ENCODE measurements around the gene NOC4L.

NOC4L gene

DNA sequence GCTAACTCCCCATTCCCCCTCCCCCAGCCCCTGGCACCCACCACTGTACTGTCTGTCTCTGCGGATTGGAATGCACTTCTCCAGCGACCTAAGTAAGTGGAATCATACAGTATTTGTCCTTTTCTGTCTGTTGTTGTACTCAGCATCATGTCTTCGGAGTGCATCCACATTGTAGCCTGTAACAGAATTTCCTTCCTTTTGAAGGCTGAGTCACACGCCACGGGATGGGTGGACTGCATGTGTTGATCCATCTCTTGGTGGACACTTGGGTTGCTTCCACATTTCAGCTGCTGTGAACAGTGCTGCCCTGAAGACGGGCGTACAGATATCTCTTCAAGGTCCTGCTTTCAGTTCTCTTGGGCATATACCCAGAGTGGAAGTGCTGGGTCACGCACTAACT lies 34.5 kb upstream of the NOC4L start:
- no peak overlapping the region for H3K4me2 ChIP-seq (ENCODE audit: low read depth, low read length, poor library complexity, severe bottlenecking)
- no peaks in the 10 kb centered on the region for H3F3A ChIP-seq (ENCODE audit: insufficient read depth)
- H3K27ac ChIP-seq (ENCODE audit: low read depth, low read length): no peak overlapping the region
- H3K9me2 ChIP-seq (replicated peaks; ENCODE audit: insufficient read depth, low read length): no peaks in the 10 kb centered on the region
- no peak overlapping the region for H3K4me3 ChIP-seq (ENCODE audit: insufficient read depth, low read length, poor library complexity, severe bottlenecking)
- TF ChIP-seq, protein P1, sequence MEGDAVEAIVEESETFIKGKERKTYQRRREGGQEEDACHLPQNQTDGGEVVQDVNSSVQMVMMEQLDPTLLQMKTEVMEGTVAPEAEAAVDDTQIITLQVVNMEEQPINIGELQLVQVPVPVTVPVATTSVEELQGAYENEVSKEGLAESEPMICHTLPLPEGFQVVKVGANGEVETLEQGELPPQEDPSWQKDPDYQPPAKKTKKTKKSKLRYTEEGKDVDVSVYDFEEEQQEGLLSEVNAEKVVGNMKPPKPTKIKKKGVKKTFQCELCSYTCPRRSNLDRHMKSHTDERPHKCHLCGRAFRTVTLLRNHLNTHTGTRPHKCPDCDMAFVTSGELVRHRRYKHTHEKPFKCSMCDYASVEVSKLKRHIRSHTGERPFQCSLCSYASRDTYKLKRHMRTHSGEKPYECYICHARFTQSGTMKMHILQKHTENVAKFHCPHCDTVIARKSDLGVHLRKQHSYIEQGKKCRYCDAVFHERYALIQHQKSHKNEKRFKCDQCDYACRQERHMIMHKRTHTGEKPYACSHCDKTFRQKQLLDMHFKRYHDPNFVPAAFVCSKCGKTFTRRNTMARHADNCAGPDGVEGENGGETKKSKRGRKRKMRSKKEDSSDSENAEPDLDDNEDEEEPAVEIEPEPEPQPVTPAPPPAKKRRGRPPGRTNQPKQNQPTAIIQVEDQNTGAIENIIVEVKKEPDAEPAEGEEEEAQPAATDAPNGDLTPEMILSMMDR (IDR thresholded peaks at IDR 0.05; ENCODE audit: insufficient read depth, low read length, poor library complexity, severe bottlenecking): no peak
- TF ChIP-seq EZH2phosphoT487 (conservative IDR thresholded peaks at IDR 0.05; ENCODE audit: low read length): no peak
- H3K36me3 ChIP-seq (ENCODE audit: low read length): no peaks in the 10 kb centered on the region
- no peaks in the 10 kb centered on the region for H3K79me2 ChIP-seq (ENCODE audit: insufficient read depth, low read length)
- H3K9me3 ChIP-seq (ENCODE audit: insufficient read depth, low read length): no peaks in the 10 kb centered on the region
- no peak overlapping the region for H2AFZ ChIP-seq (ENCODE audit: low read depth, low read length, severe bottlenecking)
- no peak overlapping the region for H3K9ac ChIP-seq (ENCODE audit: low read length)
- no peaks in the 10 kb centered on the region for H3K27me3 ChIP-seq (ENCODE audit: low read length)
- H4K20me1 ChIP-seq (ENCODE audit: low read depth, low read length): no peaks in the 10 kb centered on the region

DNA sequence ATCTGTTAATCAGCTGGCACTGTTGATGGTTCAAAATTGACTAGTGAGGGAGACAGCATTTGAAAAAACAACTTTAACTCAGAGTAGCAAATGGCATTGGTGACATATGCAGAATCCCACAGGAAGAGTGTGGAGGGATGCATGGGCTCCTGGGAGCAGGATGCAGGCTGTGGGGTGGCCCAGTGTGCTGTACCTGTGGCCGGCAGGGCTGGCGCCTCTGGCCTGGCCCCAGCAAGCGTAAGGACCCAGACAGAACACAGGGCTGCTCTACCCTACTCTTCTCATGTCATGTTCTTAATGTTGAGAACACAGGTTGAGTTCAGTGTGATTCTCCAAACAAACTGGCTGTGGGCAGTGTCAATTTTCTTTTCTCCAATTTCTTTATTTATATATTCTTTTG lies 33.6 kb upstream of the NOC4L start:
- Histone ChIP-seq H3K4me2 (ENCODE audit: low read depth, low read length, poor library complexity, severe bottlenecking) (no peak overlapping the region), H3K36me3 (ENCODE audit: low read length) (no peaks in the 10 kb centered on the region)

DNA sequence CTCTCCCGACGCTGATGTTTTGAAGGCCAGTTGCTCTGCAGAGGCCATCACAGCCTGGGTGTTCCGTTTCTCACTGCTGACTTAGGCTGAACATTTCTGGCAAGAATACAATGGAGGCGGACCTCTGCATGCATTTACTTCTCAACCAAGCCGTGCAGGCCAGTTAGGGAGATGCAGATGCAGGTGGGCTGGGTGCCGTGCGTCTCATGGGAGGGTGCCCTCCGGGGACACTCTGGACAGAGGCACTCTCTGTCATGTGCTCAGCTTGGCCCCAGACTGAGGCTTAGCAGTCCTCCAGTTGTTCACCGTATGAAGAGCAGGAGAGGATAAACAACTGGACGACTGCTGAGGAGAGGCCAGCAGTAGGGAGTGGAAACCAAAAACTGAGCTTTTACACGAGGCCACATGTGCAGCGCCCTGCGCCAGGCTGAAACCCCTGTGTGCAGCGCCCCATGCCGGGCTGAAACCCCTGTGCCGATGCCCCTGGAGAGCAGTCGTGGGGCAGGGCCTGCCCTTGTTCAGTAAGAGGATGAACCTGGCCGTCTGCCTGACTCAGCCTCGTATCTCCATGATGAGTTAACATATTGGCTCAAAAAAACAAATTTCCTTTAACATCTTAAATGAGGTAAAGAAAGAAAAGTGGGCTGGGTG lies 32.5 kb upstream of the NOC4L start:
- no peaks in the 10 kb centered on the region for H4K20me1 ChIP-seq (ENCODE audit: low read depth, low read length)
- no peaks in the 10 kb centered on the region for H3K9me3 ChIP-seq (ENCODE audit: insufficient read depth, low read length)
- no peak overlapping the region for H3K9ac ChIP-seq (ENCODE audit: low read length)
- H3F3A ChIP-seq (ENCODE audit: insufficient read depth): no peaks in the 10 kb centered on the region
- no peaks in the 10 kb centered on the region for H3K36me3 ChIP-seq (ENCODE audit: low read length)
- no peak overlapping the region for H3K4me2 ChIP-seq (ENCODE audit: low read depth, low read length, poor library complexity, severe bottlenecking)
- no peak overlapping the region for H3K27ac ChIP-seq (ENCODE audit: low read depth, low read length)
- H3K27me3 ChIP-seq (ENCODE audit: low read length): no peaks in the 10 kb centered on the region
- H3K79me2 ChIP-seq (ENCODE audit: insufficient read depth, low read length): no peaks in the 10 kb centered on the region
- TF ChIP-seq, protein P1 (IDR thresholded peaks at IDR 0.05; ENCODE audit: insufficient read depth, low read length, poor library complexity, severe bottlenecking): no peak
- TF ChIP-seq EZH2phosphoT487 (conservative IDR thresholded peaks at IDR 0.05; ENCODE audit: low read length): no peak
- H3K4me3 ChIP-seq (ENCODE audit: insufficient read depth, low read length, poor library complexity, severe bottlenecking): no peak overlapping the region
- H3K9me2 ChIP-seq (replicated peaks; ENCODE audit: insufficient read depth, low read length): no peaks in the 10 kb centered on the region
- H2AFZ ChIP-seq (ENCODE audit: low read depth, low read length, severe bottlenecking): no peak overlapping the region

More for the DNA sequence above, 33.6 kb upstream of the NOC4L start:
- Histone ChIP-seq H3K9me3 (ENCODE audit: insufficient read depth, low read length) (no peaks in the 10 kb centered on the region), H3K79me2 (ENCODE audit: insufficient read depth, low read length) (no peaks in the 10 kb centered on the region), H2AFZ (ENCODE audit: low read depth, low read length, severe bottlenecking) (no peak overlapping the region), H3K9me2 (replicated peaks; ENCODE audit: insufficient read depth, low read length) (no peaks in the 10 kb centered on the region), H3K4me3 (ENCODE audit: insufficient read depth, low read length, poor library complexity, severe bottlenecking) (no peak overlapping the region), H4K20me1 (ENCODE audit: low read depth, low read length) (no peaks in the 10 kb centered on the region), H3K27ac (ENCODE audit: low read depth, low read length) (no peak overlapping the region), H3F3A (ENCODE audit: insufficient read depth) (no peaks in the 10 kb centered on the region), H3K27me3 (ENCODE audit: low read length) (no peaks in the 10 kb centered on the region), H3K9ac (ENCODE audit: low read length) (no peak overlapping the region)
- TF ChIP-seq, protein P1 (IDR thresholded peaks at IDR 0.05; ENCODE audit: insufficient read depth, low read length, poor library complexity, severe bottlenecking): no peak
- TF ChIP-seq EZH2phosphoT487 (conservative IDR thresholded peaks at IDR 0.05; ENCODE audit: low read length): no peak

Measured in SU-DHL-6 (cell line).